Lung (tissue), 12 donors: ENCODE measurements around the gene WNT7B. TPM values are rescaled to one million over a fixed set of nuclear protein-coding genes. Genes with fewer than 3 reads are reported as not detected.
A peak's percentile ranks its signal among the peaks of the same experiment; 100 is the strongest.

Experiments used
- ATAC-seq: fragments of 200-7000 bp; cut with Tn5 transposase; one replicate; pipeline ENCODE4 v1.9.1; 2020; ENCODE audit warnings: moderate number of reproducible peaks; ENCODE audit not compliant: insufficient read depth, low FRiP score
- DNase-seq, 3 donors: peaks; one replicate each; pipeline ENCODE4 v3.0.0-alpha.2; 2013 to 2017
- H3K27ac ChIP-seq, 2 donors: one replicate each; pipeline ENCODE4 v1.5.1; 2013; ENCODE audit warnings: mild to moderate bottlenecking in 2 of 2, moderate library complexity in 2 of 2, control low read depth in 1 of 2, inconsistent platforms in 1 of 2, low read depth in 1 of 2, low read length in 1 of 2
- H3K27me3 ChIP-seq, 3 donors: one replicate each; pipeline ENCODE4 v1.5.1; 2013; ENCODE audit warnings: low read length in 2 of 3; ENCODE audit not compliant: control insufficient read depth in 3 of 3, insufficient read depth in 3 of 3
- H3K36me3 ChIP-seq, 4 donors: one replicate each; pipeline ENCODE4 v1.5.1; 2013; ENCODE audit warnings: low read length in 4 of 4, mild to moderate bottlenecking in 1 of 4, moderate library complexity in 1 of 4; ENCODE audit not compliant: control insufficient read depth in 4 of 4, insufficient read depth in 4 of 4
- H3K4me1 ChIP-seq, 5 donors: one replicate each; pipeline ENCODE4 v1.5.1; 2013; ENCODE audit warnings: low read length in 5 of 5, mild to moderate bottlenecking in 2 of 5, moderate library complexity in 1 of 5; ENCODE audit not compliant: control insufficient read depth in 5 of 5, insufficient read depth in 5 of 5
- H3K4me3 ChIP-seq: one replicate; pipeline ENCODE4 v1.5.1; 2013; ENCODE audit warnings: mild to moderate bottlenecking, control low read depth, moderate library complexity
- H3K9ac ChIP-seq, 2 donors: one replicate each; pipeline ENCODE4 v1.5.1; 2013; ENCODE audit warnings: low read length in 2 of 2, control low read depth in 1 of 2; ENCODE audit not compliant: insufficient read depth in 1 of 2
- H3K9me3 ChIP-seq, 4 donors: one replicate each; pipeline ENCODE4 v1.5.1; 2013; ENCODE audit warnings: low read length in 3 of 4, mild to moderate bottlenecking in 1 of 4, moderate library complexity in 1 of 4; ENCODE audit not compliant: control insufficient read depth in 4 of 4, insufficient read depth in 3 of 4
- CTCF ChIP-seq: IDR thresholded peaks from 2 replicates; pipeline ENCODE4 v1.5.1; 2012; ENCODE audit warnings: mild to moderate bottlenecking; ENCODE audit errors: control extremely low read depth, extremely low read depth
- WGBS, 2 donors: extraction: QIAGEN DNeasy Blood & Tissue Kit; methylation state at CpG; one replicate each; pipeline ENCODE4 v1.1.7; 2013; 5-methylcytosine and 5-hydroxymethylcytosine counted together
- polyA plus RNA-seq, 2 donors: library from polyadenylated mRNA; stranded (reverse); fragments of 200-250 nt; gene quantifications; one replicate each; pipeline ENCODE4 v1.2.1, GENCODE V29; 2013
- total RNA-seq, 2 donors: library from RNA; depleted of rRNA in 1 of 2; stranded (reverse); fragments of >200 nt in 1 of 2; gene quantifications; one replicate each; pipeline ENCODE4 v1.2.1, GENCODE V29; 2014 to 2021
- donor health status: control.
- donor health status: control.
- donor health status: Bipolar disorder and iron deficiency.
- donor health status: healthy.
- donor health status: DM: yes; HTN: yes; CAD: no.

The WNT7B gene
- total and polyA plus RNA-seq, 4 donors: 3.5 to 12.5 (median 6.5) TPM

- H3K9ac ChIP-seq: no peak overlapping the region
- H3K4me3 ChIP-seq: no peak overlapping the region
- ATAC-seq: no peak
- no peak overlapping the region for H3K27ac ChIP-seq
- TF ChIP-seq CTCF: no peak
- WGBS, 2 donors: 29 to 36% methylated on average over 56 of the region's 56 CpGs
- DNase-seq: peak; percentile 41 to 66 (median 47)
- H3K27me3 ChIP-seq: peaks cover 0 to 3% (median 3%) of the 10 kb centered on the region in 3 donors
- peaks cover 0 to 3% (median 0%) of the 10 kb centered on the region in 4 donors for H3K9me3 ChIP-seq
- no peaks in the 10 kb centered on the region for H3K36me3 ChIP-seq
- H3K4me1 ChIP-seq: peaks cover 0 to 10% (median 0%) of the 10 kb centered on the region in 5 donors
Observed at GRCh38 chr22:45889539-45890350, 87.2 kb downstream of the WNT7B start.

- Histone ChIP-seq H3K27me3 (peaks cover 0 to 3% (median 3%) of the 10 kb centered on the region in 3 donors), H3K4me3 (no peak overlapping the region), H3K9ac (no peak overlapping the region), H3K4me1 (peaks cover 0 to 10% (median 0%) of the 10 kb centered on the region in 5 donors), H3K9me3 (peaks cover 0 to 3% (median 0%) of the 10 kb centered on the region in 4 donors), H3K27ac (no peak overlapping the region), H3K36me3 (no peaks in the 10 kb centered on the region)
- WGBS, 2 donors: 84 to 88% methylated on average over 9 to 10 of the region's 10 CpGs
- TF ChIP-seq CTCF: no peak
- DNase-seq (no peak), ATAC-seq (no peak)
Observed at GRCh38 chr22:45889093-45889538, 87.8 kb downstream of the WNT7B start.

- TF ChIP-seq CTCF: no peak
- no peak overlapping the region for H3K4me3 ChIP-seq
- 95% methylated on average over 27 of the region's 27 CpGs for WGBS, 2 donors
- DNase-seq (peak in 1 of 3 donors; percentile 10), ATAC-seq (no peak)
- H3K27ac ChIP-seq: no peak overlapping the region
- peaks cover 0 to 10% (median 0%) of the 10 kb centered on the region in 5 donors for H3K4me1 ChIP-seq
- no peak overlapping the region for H3K9ac ChIP-seq
- H3K9me3 ChIP-seq: peaks cover 0 to 3% (median 0%) of the 10 kb centered on the region in 4 donors
- H3K36me3 ChIP-seq: no peaks in the 10 kb centered on the region
- H3K27me3 ChIP-seq: peaks cover 0 to 3% (median 3%) of the 10 kb centered on the region in 3 donors
Observed at GRCh38 chr22:45888221-45889092, 88.5 kb downstream of the WNT7B start.
